B cell (primary cell): ENCODE measurements around the gene SLC39A12.

Experiments
- CTCF ChIP-seq: fragments of 200-600 bp; IDR thresholded peaks from one replicate; pipeline ENCODE4 v1.8.0; 2022; ENCODE audit warnings: antibody characterized with exemption, mild to moderate bottlenecking
- EZH2 ChIP-seq: IDR thresholded peaks from 2 replicates; pipeline ENCODE4 v1.6.1; 2012; ENCODE audit warnings: borderline replicate concordance, low read depth, mild to moderate bottlenecking, moderate library complexity, low read length; ENCODE audit not compliant: insufficient read depth, poor library complexity, severe bottlenecking

GRCh38 chr10:17984056-17984455, 32.3 kb downstream of the SLC39A12 start:
- TF ChIP-seq CTCF (no peak), EZH2 (no peak)
